ENCODE measurements around the gene CCNL1.
A peak's percentile ranks its signal among the peaks of the same experiment; 100 is the strongest.

DNA sequence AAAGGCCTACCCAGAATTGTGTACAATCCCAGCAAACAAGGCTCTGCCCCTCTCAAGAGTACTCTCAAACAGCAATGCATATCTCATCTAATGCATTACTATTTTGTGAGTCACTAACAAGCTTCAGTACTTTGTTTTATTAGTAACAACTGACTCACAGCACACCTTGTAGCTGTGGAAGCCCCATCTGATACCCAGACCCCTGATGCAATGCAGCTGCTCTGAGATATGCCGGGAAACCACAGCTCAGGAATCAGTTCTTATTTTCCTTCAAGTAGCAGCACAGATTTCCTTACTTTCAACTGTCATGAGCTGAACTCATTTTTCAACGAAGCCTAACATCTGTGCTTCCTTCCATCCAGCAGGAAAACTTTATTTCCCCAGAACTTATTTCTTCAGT is 37.8 kb downstream of the CCNL1 start:
- TF ChIP-seq POLR2A (IDR thresholded peaks at IDR 0.05) (no peak), POLR2AphosphoS5 (IDR thresholded peaks at IDR 0.05) (peak; percentile 19)
- TF ChIP-seq, protein P1, sequence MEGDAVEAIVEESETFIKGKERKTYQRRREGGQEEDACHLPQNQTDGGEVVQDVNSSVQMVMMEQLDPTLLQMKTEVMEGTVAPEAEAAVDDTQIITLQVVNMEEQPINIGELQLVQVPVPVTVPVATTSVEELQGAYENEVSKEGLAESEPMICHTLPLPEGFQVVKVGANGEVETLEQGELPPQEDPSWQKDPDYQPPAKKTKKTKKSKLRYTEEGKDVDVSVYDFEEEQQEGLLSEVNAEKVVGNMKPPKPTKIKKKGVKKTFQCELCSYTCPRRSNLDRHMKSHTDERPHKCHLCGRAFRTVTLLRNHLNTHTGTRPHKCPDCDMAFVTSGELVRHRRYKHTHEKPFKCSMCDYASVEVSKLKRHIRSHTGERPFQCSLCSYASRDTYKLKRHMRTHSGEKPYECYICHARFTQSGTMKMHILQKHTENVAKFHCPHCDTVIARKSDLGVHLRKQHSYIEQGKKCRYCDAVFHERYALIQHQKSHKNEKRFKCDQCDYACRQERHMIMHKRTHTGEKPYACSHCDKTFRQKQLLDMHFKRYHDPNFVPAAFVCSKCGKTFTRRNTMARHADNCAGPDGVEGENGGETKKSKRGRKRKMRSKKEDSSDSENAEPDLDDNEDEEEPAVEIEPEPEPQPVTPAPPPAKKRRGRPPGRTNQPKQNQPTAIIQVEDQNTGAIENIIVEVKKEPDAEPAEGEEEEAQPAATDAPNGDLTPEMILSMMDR (IDR thresholded peaks at IDR 0.05) = no peak
